ENCODE measurements around the gene NDST1.

Gene NDST1

DNA sequence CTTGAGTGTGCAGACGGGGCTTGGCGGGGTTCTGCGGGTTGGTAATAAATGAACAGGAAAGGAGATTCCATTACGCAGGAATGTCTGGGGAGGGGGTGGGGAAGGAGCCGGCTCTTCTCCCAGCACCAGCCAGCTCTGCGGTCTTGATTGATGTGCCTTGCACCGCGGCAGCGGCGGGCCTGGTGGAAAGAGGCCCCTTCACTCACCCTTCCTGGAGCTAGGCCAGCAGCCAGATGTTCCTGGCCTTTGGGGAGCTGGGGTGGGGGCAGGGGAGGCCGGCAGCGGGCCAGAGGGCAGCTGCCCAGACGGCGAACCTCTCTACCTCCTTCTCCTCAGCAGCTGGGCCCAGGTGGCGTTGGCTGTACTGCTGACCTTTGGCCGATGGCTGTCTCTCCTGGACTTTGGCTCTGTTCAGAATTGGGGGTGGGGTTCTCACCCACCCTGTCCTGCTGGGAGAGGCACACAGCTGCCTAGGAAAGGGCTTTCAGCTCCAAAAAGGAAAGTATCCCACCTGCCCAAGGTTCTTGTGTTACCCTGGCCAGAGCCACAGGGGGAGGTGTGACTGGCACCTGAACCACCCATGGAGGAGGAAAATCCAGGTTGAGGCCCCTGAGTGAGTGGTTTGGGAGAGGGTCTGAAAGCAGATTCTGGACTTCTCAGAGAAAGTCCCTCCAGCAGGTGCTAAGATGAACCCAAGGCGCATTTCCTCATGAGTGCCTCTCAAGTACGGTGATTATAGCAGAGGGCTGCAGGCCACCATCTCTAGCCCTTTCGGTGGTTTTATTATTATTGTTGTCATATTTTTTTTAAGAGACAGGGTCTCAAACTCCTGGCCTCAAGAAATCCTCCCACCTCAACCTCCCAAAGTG is 74.5 kb downstream of the NDST1 start:
- in situ Hi-C loops (cut with HindIII; ENCODE audit: low sequenced_read_pairs) = no loop called here

DNA sequence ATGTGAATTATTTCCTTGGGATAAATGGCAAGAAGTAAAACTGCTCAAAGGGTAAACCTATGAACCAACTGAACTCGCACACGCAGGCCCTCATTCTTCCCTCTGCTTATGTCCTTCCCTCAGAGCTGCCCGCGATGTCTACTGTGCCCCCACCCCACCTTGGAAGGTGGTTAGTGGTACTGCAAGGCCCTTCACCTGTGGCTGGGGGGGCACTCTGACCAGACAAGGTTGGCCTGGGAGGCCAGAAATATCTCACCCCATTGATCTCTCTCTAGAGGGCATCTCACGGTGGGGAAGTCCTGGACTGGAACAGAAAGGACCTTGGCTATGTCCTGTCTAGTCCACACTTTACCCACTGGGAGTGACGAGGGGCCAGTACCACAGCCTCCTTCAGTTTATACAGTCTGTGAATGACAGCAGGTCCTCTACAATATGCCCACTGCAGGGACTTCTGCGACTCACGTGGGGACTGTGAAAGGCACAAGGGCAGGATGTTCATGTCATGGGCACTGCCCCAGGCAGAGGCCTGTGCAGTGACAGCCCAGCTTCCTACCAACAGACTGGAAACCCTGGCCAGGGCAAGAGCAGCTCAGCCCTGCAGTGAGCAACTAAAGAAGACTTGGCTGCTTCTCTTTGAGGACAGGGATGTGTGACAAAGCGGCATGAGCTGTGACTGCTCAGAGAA is 75.8 kb downstream of the NDST1 start:
- in situ Hi-C loops (cut with HindIII; ENCODE audit: low sequenced_read_pairs) = no loop called here

DNA sequence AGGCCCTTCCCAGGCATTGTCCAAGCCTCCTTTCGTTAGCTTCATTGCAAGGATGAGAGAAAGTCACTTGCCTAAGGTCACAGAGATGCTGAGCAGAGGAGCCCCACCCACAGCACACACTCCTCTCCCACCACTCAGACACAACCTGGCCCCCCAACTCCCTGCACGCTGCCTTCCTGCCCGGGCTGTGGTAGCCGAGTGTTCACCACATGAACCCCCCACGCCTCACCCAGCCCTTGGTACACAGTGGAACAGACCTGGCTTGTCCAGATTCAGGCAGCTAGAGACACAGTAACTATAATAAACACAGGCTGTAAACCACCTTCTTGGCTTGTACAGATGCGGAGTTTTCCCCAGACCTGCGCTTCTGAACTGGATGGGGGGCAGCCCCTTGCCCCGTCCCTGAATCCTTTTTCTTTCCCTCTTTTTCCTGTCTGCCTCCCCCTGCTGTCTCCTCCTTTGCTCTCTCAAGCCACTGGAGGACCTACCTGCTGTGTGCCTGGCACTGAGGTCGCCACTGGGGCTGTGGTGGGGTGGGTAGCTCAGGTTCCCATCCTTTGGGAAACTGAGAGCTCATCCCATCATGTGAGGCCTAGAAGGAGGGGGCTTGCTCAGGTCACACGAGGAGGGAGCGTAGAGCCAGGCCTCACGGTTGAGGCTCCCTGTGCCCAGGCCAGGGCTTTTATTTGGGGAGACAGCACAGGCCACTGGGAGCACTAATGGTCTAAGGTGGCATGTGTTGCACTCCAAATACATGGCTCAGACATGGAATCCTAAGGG is 76.8 kb downstream of the NDST1 start:
- in situ Hi-C loops (cut with HindIII; ENCODE audit: low sequenced_read_pairs) = no loop called here

DNA sequence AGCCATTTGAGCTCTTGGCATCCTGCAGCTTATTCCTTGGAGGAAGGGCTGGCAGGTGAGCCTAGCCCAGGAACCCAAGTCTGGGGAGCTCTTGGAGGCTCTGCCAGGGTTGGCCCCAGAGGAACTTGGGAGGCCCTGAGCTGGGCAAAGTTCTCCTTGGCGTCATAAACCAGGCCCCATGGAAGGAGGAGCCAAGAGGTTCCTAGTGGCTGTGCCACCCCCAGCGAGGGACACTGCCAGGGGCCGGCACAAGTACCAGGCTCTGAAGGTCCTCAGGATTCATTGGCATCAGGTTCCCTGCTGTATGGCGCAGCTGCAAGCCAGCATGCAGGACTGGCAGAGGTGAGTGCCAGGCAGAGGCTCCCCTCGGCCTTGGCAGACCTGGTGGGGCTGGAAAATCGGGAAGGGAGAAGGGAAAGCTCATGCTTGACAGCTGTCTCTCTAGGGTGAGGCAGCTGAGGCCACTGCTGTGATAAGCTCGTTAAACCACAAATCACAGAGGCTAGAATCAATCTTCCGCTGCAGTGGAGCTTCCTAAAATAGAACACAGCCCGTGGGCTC is 77.9 kb downstream of the NDST1 start:
- in situ Hi-C loops (cut with HindIII; ENCODE audit: low sequenced_read_pairs) = no loop called here

DNA sequence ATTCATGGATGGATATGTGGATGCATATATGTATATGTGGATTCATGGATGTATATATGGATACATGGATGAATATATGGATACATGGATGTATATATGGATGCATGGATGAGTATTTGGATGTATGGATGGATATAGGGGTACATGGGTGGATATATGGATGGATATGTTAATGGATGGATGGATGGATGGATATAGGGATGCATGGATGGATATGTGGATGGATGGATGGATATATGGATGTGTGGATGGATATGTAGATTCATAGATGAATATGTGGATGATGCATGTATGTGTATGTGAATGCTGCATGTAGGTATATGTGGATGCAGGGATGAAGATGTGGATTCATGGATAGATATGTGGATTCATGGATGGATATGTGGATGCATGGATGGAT is 79.1 kb downstream of the NDST1 start:
- in situ Hi-C loops (cut with HindIII; ENCODE audit: low sequenced_read_pairs) = no loop called here

DNA sequence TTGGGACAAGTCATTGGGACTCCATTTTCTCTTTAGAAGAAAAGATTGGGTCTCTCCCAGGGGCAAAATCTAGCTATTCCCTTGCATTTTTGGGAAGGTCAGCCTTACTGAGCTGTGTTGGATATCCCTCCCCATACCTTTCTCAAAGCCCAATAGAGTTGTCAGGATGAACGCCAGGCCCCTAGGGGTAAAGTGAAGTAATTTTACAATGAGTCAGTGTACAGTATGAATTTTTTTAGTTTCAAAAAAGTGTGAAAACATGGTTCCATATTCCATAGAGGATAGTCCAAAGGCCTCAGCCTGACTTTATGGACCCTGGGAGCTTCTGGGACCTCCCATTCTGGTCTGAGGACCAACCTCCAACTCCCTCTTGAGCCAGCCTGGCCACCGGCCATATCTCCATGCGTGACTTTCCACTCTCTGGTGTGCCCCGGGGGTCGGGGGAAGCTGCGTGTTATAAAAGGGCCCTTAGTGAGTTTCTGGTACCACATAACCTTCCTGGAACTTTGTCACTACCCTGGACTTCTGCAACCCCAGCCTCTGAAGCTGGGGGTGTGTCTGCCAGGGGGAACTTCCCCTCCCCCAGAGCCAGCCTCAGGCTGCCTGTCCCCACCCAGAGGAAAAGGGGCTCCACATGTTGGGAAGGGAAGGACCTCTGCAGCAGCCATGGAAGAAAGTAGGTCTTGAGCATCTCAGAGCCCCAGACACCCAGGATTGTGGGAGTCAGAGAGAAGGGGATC is 80.1 kb downstream of the NDST1 start:
- in situ Hi-C loops (cut with HindIII; ENCODE audit: low sequenced_read_pairs) = no loop called here

DNA sequence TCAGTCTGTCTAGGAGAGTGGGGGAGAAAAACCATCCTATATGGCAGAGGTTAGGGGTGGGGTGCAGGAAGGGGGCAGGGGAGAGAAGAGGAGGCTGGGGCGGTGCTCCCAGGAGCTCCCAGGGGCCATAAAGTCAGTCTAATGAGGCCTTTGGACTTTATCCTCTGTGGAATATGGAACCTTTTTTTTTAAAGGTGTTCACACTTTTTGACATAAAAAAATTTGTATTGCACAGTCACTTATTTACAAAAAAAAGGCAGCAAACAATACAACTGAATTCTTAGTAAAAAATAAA is 80.6 kb downstream of the NDST1 start:
- in situ Hi-C loops (cut with HindIII; ENCODE audit: low sequenced_read_pairs) = no loop called here

DNA sequence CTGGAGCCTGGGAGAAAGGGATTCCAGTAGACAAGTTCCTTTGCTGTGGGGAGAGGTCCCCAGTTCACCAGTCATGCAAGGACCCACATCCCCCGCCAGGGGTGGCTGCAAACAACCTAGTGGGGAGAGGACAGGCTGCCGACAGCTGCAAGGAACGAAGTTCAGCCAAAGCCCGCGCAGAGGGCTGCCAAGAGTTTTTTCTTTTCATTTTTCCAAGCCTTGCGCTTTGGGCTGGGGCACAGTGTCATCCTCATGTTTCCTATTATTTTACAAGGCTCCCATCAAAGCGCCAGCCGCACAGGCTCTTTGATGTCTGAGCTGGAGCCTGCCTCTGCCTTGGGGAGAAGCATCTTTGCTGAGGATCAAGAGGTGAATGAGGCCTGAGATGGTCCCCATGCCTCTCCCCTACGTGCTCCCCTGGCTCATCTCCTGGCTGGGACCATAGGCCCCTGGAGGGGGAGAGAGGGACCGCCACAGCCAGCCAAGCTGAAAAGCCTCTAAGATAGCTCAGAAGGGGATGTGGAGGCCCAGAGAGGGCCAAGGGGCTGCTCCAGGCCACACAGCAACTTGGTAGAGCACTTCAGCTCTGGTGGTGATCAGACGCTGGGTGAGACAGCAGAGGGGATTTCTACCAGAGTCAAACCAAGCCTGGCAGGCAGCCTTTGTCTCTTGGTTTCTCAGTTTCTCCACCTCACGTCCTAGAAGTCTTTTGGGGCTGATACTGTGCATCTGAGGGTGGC is 82.1 kb downstream of the NDST1 start:
- in situ Hi-C loops (cut with HindIII; ENCODE audit: low sequenced_read_pairs) = no loop called here

DNA sequence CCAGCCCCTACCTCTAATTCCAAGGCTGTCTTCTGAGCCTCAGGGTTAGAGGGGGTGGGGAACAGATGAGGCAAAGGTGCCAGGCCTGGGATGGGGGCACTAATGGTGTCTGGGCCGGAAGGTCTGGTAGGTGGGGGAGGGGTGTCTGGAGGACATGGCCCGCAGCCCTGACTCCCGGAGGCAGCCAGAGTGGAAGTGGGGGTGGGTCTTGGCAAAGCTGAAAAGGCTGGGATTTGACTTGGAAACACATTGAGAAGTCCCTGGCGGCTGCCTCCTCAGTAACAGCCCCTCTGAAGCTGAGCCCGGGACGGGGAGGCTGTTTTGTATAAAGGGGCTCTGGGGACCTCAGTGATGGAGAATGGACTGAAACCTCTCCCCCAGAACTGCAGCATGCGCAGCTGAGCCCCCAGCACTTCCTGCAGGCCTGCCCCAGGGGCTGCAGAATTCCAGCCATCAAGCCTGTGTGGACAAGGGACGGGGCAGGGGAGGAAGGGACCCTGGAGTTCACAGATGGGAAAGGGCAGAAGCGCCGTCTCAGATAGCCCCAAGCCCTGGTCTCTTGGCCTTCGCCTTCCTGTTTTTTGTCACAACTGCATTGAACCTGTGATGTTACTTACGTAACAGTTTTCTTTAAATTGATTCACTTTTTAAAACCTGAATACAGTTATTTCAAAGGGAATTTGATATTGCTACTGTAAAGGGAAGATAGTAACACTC is 83.2 kb downstream of the NDST1 start:
- in situ Hi-C loops (cut with HindIII; ENCODE audit: low sequenced_read_pairs) = no loop called here

DNA sequence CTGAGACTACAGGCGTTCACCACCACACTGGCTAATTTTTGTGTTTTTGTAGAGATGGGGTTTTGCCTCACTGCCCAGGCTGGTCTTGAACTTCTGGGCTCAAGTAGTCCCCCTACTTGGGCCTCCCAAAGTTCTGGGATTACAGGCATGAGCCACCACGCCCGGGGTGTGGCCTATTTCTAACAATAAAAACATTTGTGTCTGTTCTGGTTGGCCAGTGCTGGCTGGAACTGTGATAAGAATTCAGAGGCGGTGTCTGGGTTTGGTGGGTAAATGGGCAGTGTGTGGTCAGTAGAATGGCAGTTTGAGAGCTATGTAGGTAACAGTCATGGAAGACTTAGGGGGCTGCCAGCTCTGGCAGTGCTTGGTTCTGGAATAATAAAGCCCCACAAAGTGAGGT is 85.7 kb downstream of the NDST1 start:
- in situ Hi-C loops (cut with HindIII; ENCODE audit: low sequenced_read_pairs) = no loop called here

DNA sequence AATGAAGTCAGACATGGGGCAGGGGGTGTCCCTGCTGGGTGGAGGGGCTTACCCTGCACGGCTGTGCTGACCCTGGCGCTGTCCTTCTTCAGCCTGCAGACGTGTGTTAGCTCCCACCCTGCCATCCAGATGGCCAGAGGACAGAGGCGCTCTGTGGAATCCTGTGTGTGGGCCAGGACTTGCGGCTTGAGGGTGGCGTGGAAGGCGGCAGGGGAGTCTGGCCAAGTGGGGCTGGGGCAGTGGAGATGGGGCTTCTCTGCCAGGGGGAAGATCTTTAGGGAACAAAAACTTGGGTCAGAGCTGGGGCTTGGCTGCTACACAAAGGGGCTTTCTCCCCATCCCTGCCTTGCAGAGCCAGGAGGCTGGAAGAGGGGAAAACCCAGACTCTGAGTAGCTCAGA is 86.1 kb downstream of the NDST1 start:
- in situ Hi-C loops (cut with HindIII; ENCODE audit: low sequenced_read_pairs) = no loop called here

DNA sequence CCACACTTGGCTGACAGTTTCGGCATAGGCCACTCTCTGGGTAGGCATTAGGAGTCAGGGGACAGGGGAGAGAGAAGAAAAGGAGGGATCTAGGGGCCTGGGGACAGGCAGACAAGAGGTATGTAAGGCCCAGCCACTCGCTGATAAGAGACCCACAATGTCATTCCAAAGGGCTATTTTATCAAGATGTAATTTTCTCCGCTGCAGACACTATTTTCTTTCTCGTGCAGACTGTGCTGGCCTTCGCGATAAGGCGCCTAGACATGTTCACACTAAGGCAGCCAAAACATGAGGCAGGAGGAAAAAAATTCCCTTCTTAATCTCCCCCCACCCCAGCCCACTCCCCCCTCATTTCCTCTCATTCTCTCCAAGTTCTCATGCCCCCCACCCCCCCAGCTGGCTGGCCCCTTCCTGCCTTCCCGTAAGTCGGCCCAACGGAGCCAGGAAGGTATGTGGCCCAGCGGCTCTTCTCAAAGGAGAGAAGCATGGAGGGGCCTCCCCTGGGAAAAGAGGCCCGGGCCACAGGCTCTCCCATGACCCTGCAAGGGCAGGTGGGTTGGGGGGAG is 87.6 kb downstream of the NDST1 start:
- in situ Hi-C loops (cut with HindIII; ENCODE audit: low sequenced_read_pairs) = no loop called here

DNA sequence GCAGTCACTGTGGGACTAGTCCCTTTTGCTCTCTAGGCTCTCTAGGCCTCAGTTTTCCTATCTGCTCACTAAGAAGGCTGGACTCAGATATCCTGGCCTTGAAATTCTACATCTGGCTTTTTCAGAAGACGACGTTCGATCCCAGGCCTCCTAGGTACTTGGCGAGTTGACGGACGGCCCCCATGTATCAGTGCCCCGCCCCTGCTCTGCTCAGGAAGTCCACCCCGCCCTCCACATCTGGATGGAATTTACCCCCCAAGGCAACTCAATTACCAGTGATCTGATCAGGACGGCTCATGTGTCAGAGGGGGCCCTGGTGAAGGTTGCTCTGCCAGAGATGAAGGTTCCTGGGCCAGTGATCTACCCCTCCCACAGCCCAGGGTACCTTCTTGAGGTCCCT is 88.4 kb downstream of the NDST1 start:
- in situ Hi-C loops (cut with HindIII; ENCODE audit: low sequenced_read_pairs) = no loop called here

DNA sequence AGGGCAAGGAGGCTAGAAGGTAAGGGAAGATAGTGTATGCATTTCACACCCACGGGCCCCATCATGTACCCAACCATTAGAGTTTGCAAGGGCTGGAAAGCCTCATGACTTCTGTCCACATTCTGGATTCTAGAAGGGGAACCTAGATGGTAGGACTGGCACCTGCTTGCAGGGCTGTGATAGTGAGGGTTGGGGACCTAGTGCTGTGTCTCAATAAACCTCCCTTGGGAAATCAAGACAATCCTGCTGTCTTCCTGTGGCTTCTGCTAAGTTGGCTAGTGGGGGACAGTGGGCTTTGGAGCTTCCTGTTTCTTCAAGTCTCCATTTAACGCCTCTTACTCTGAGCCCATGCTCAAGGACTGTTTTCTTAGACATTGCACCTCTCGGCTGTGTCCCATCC is 88.9 kb downstream of the NDST1 start:
- in situ Hi-C loops (cut with HindIII; ENCODE audit: low sequenced_read_pairs) = no loop called here

DNA sequence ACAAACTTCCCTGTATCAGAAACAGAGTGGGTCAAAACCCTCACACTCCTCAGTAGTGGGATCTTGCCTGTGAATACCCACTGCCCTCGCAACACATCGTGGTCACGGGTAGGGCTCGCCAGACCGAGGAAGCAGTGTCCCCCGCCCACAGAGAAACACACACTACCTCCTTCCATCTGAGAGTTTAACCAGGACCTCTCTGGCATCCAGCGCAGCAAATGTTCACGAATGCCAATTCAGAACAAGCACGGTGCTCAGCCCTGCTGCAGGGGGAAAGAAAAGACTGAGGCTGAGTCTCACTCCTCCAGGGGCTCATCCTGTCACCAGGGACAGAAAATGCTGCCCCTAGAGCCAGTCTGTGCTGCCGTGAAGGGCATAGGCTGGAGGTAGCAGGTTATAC is 90.1 kb downstream of the NDST1 start:
- in situ Hi-C loops (cut with HindIII; ENCODE audit: low sequenced_read_pairs) = no loop called here

DNA sequence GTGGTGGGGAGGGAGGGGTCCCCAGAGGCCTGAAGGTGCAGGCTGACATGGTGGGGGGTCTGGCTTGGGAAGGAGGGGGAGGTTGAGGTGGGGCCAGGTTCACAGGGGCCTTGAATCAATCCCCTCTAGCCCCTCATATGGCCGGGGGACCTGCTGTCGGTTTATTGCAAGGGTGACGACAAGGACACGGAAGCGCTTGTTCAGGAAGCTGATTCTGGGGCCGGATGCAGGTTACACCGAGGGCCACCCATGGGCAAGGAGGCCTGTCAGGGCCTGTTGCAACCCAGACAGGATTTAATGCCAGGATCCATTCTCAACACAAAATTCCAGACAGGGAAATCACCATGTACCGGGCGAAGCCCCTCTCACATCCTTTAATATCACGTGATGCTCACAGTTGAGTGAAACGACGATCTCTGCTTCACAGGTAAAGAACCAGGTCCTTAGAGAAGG is 90.9 kb downstream of the NDST1 start:
- in situ Hi-C loops (cut with HindIII; ENCODE audit: low sequenced_read_pairs) = no loop called here

DNA sequence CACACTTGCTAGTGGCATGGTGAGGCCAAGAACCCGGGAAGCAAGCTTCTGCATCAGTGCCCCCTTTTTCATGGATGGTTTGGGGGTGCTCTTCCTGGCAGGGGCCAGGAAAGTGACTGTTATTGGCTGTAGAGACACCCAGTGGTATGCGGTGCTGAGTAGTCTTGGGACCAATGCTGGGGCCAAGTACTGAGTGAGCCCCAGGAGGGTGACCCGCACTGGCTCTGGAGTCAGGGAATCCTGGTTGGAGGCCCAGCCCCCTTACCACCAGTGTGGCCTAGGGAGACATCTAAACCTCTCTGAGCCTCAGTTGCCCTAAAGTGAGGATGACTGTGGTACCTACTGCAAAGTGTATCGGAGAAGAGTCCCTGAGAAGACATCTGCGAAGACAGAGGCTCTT is 91.3 kb downstream of the NDST1 start:
- in situ Hi-C loops (cut with HindIII; ENCODE audit: low sequenced_read_pairs) = no loop called here

DNA sequence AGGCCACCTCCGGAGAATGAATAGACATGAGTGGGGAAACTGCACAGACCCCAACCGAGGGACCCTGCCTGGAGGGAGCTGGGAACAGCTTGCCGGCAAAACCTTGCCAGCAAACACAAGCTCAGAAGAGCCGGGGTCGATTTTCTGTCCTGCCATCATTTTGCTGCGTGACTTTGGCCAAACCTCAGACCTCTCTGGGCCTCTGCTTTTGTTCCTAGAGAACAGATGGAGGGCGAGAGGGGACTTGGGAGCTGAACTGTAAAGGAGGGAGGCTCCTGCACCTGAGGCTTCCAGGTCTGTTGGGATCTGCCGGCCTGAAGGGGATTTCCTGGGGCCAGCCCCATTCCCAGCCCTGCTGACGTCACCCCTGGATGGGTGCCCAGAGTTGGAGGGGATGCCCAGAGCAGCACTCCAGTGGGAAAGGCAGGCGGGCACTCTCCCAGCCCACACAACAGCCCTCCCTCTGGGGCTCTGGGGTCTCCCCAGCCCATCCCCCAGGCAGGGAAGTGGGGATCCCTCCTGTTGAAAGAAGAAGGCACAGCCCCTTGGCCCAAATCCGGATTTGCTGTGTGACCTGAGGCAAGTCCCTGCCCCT is 92.1 kb downstream of the NDST1 start:
- in situ Hi-C loops (cut with HindIII; ENCODE audit: low sequenced_read_pairs) = no loop called here

All from DLD1 (cell line).